ENCODE results near the gene PEAK1.

PEAK1 gene

DNA sequence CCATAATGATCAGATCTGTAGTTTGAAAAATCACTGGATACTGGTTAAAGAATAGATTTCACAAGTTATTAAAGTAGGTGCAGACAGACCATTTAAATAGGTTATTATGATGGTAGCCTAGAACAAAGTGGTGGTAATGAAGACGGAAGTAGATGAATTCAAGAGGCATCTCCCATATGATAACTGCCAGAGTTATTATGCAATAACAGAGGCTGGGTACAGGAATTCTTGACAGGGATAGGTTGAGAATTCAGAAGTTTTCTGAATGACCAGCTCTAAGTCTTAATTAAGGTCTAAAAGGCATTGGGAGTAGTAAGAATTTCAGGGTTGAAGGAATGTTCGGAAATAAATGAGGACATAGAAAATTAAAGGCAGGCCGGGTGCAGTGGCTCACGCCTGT is 108.9 kb downstream of the PEAK1 start:
- H3K79me2 ChIP-seq (ENCODE audit: insufficient read depth, low read length), result no peaks in the 10 kb centered on the region
- no peaks in the 10 kb centered on the region for H4K20me1 ChIP-seq (ENCODE audit: low read depth, low read length)
- no peaks in the 10 kb centered on the region for H3K9me3 ChIP-seq (ENCODE audit: insufficient read depth, low read length)
- no peaks in the 10 kb centered on the region for H3K27me3 ChIP-seq (ENCODE audit: low read length)
- no peaks in the 10 kb centered on the region for H3K36me3 ChIP-seq (ENCODE audit: low read length)
- H3F3A ChIP-seq (ENCODE audit: insufficient read depth), result no peaks in the 10 kb centered on the region
- no peak overlapping the region for H3K4me3 ChIP-seq (ENCODE audit: insufficient read depth, low read length, poor library complexity, severe bottlenecking)
- TF ChIP-seq, protein P1, sequence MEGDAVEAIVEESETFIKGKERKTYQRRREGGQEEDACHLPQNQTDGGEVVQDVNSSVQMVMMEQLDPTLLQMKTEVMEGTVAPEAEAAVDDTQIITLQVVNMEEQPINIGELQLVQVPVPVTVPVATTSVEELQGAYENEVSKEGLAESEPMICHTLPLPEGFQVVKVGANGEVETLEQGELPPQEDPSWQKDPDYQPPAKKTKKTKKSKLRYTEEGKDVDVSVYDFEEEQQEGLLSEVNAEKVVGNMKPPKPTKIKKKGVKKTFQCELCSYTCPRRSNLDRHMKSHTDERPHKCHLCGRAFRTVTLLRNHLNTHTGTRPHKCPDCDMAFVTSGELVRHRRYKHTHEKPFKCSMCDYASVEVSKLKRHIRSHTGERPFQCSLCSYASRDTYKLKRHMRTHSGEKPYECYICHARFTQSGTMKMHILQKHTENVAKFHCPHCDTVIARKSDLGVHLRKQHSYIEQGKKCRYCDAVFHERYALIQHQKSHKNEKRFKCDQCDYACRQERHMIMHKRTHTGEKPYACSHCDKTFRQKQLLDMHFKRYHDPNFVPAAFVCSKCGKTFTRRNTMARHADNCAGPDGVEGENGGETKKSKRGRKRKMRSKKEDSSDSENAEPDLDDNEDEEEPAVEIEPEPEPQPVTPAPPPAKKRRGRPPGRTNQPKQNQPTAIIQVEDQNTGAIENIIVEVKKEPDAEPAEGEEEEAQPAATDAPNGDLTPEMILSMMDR (IDR thresholded peaks at IDR 0.05; ENCODE audit: insufficient read depth, low read length, poor library complexity, severe bottlenecking), result no peak
- H3K4me2 ChIP-seq (ENCODE audit: low read depth, low read length, poor library complexity, severe bottlenecking), result no peak overlapping the region
- H3K9me2 ChIP-seq (replicated peaks; ENCODE audit: insufficient read depth, low read length), result no peaks in the 10 kb centered on the region
- H2AFZ ChIP-seq (ENCODE audit: low read depth, low read length, severe bottlenecking), result no peak overlapping the region
- no peak overlapping the region for H3K9ac ChIP-seq (ENCODE audit: low read length)
- no peak overlapping the region for H3K27ac ChIP-seq (ENCODE audit: low read depth, low read length)

DNA sequence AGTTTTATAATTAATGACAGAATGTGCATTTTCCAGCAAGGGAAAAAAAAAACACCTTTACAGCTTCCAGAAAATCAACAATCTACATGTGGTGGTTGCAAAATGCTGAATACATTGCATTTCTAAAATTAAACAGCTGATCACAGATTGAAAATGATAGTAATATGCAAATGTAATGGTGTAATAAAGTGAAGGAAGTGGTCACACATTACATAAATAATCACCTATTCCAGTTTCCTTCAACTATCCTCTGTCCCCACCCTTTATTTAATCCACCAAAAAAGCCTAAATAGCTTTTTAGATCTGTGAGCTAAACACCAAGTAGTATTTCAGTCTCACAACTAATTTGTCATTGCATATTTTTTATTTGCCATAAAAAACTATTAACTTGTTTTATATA is 110.5 kb downstream of the PEAK1 start:
- no peaks in the 10 kb centered on the region for H3K79me2 ChIP-seq (ENCODE audit: insufficient read depth, low read length)
- no peak for TF ChIP-seq EZH2phosphoT487 (conservative IDR thresholded peaks at IDR 0.05; ENCODE audit: low read length)
- TF ChIP-seq, protein P1 (IDR thresholded peaks at IDR 0.05; ENCODE audit: insufficient read depth, low read length, poor library complexity, severe bottlenecking), result no peak
- no peaks in the 10 kb centered on the region for H3F3A ChIP-seq (ENCODE audit: insufficient read depth)
- H3K27me3 ChIP-seq (ENCODE audit: low read length), result no peaks in the 10 kb centered on the region
- H3K9me2 ChIP-seq (replicated peaks; ENCODE audit: insufficient read depth, low read length), result no peaks in the 10 kb centered on the region
- H4K20me1 ChIP-seq (ENCODE audit: low read depth, low read length), result no peaks in the 10 kb centered on the region
- H3K9ac ChIP-seq (ENCODE audit: low read length), result no peak overlapping the region
- no peaks in the 10 kb centered on the region for H3K9me3 ChIP-seq (ENCODE audit: insufficient read depth, low read length)
- no peak overlapping the region for H2AFZ ChIP-seq (ENCODE audit: low read depth, low read length, severe bottlenecking)
- H3K4me2 ChIP-seq (ENCODE audit: low read depth, low read length, poor library complexity, severe bottlenecking), result no peak overlapping the region
- no peak overlapping the region for H3K27ac ChIP-seq (ENCODE audit: low read depth, low read length)
- no peak overlapping the region for H3K4me3 ChIP-seq (ENCODE audit: insufficient read depth, low read length, poor library complexity, severe bottlenecking)
- H3K36me3 ChIP-seq (ENCODE audit: low read length), result no peaks in the 10 kb centered on the region

DNA sequence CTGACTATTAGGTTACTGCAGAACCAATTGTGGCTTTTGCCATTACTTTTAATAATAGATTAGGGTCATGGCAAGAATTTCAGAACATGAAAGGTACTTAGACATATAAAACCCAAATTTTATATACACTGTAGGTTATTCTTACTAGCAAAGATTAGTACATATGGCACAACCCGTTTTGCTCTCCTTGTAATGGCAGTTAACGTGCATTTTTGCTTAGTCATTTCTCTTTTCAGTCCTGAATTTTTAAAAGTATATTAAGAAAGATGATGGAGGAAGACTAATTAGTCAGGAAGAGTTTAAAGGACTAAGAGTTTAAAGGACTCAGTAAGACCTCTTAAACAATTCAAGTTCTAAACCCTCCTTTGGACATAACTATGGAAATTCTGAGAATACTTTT is 114.0 kb downstream of the PEAK1 start:
- H3K4me2 ChIP-seq (ENCODE audit: low read depth, low read length, poor library complexity, severe bottlenecking), result no peak overlapping the region
- no peaks in the 10 kb centered on the region for H3K36me3 ChIP-seq (ENCODE audit: low read length)
- no peak overlapping the region for H3K9ac ChIP-seq (ENCODE audit: low read length)
- no peak overlapping the region for H3K27ac ChIP-seq (ENCODE audit: low read depth, low read length)
- H4K20me1 ChIP-seq (ENCODE audit: low read depth, low read length), result no peaks in the 10 kb centered on the region
- TF ChIP-seq, protein P1 (IDR thresholded peaks at IDR 0.05; ENCODE audit: insufficient read depth, low read length, poor library complexity, severe bottlenecking), result no peak
- no peak for TF ChIP-seq EZH2phosphoT487 (conservative IDR thresholded peaks at IDR 0.05; ENCODE audit: low read length)
- no peak overlapping the region for H2AFZ ChIP-seq (ENCODE audit: low read depth, low read length, severe bottlenecking)
- no peaks in the 10 kb centered on the region for H3F3A ChIP-seq (ENCODE audit: insufficient read depth)
- no peaks in the 10 kb centered on the region for H3K9me2 ChIP-seq (replicated peaks; ENCODE audit: insufficient read depth, low read length)
- no peaks in the 10 kb centered on the region for H3K79me2 ChIP-seq (ENCODE audit: insufficient read depth, low read length)
- H3K4me3 ChIP-seq (ENCODE audit: insufficient read depth, low read length, poor library complexity, severe bottlenecking), result no peak overlapping the region
- H3K27me3 ChIP-seq (ENCODE audit: low read length), result no peaks in the 10 kb centered on the region
- H3K9me3 ChIP-seq (ENCODE audit: insufficient read depth, low read length), result no peaks in the 10 kb centered on the region

Data from SU-DHL-6 (cell line).